H1 (cell line): ENCODE measurements around the gene SCN2A. TPM values are rescaled to one million over a fixed set of nuclear protein-coding genes. Genes with fewer than 3 reads are reported as not detected.

Experiments
- CTCF ChIA-PET: fragments of 300-600 bp; sonication (Branson Sonifier 250); formaldehyde crosslinking; loops from one replicate; lab custom pipeline; 2021; ENCODE audit not compliant: partially characterized antibody; lab: Charles Lee
- POLR2A ChIA-PET: fragments of 300-600 bp; sonication (Branson Sonifier 250); formaldehyde crosslinking; loops from one replicate; lab custom pipeline; 2021; ENCODE audit warnings: inconsistent platforms; ENCODE audit not compliant: partially characterized antibody; lab: Charles Lee
- DNase-seq, 2 experiments: peaks; one replicate each; pipeline versions ENCODE4 v3.0.0 to v3.0.0-alpha.2; 2010 to 2022; ENCODE audit warnings: low spot score in 2 of 2, low read depth in 1 of 2, mixed read lengths in 1 of 2
- FAIRE-seq: peaks from 2 replicates; lab custom pipeline; 2011; peaks lifted over from hg19 to GRCh38; lab: Jason Lieb, UNC
- H2AFZ ChIP-seq: 2 replicates; pipeline ENCODE4 v1.8.1; 2012; ENCODE audit warnings: low read length, inconsistent platforms
- H2AK5ac ChIP-seq: 2 replicates; pipeline ENCODE4 v1.6.1; 2013; ENCODE audit warnings: low read depth, low read length
- H2BK120ac ChIP-seq: replicated peaks from 2 replicates; pipeline ENCODE3; 2013; ENCODE audit warnings: low read depth, low read length, inconsistent platforms
- H2BK12ac ChIP-seq: 2 replicates; pipeline ENCODE4 v1.6.1; 2013; ENCODE audit warnings: low read depth, low read length
- H2BK15ac ChIP-seq: 2 replicates; pipeline ENCODE4 v1.6.1; 2013; ENCODE audit warnings: low read length
- H2BK20ac ChIP-seq: 2 replicates; pipeline ENCODE4 v1.6.1; 2013; ENCODE audit warnings: low read length
- H2BK5ac ChIP-seq: 2 replicates; pipeline ENCODE4 v1.6.1; 2013; ENCODE audit warnings: low read depth, low read length
- H3K14ac ChIP-seq: 2 replicates; pipeline ENCODE4 v1.6.1; 2013; ENCODE audit warnings: inconsistent platforms; ENCODE audit not compliant: insufficient read length
- H3K18ac ChIP-seq: 2 replicates; pipeline ENCODE4 v1.6.1; 2013; ENCODE audit warnings: low read length; ENCODE audit errors: extremely low read depth
- H3K23ac ChIP-seq: 2 replicates; pipeline ENCODE4 v1.6.1; 2013; ENCODE audit warnings: inconsistent platforms; ENCODE audit not compliant: insufficient read length
- H3K23me2 ChIP-seq: 2 replicates; pipeline ENCODE4 v1.6.1; 2013; ENCODE audit warnings: low read depth, low read length
- H3K27ac ChIP-seq: 2 replicates; pipeline ENCODE4 v1.6.1; 2011; ENCODE audit warnings: low read depth, low read length, inconsistent platforms
- H3K27me3 ChIP-seq, 4 experiments: replicated peaks in 1 of 4; 1 replicate in 1 of 4; 2 replicates in 3 of 4; pipeline versions ENCODE4 v1.6.1 to v1.8.1; 2011 to 2013; ENCODE audit warnings: low read length in 3 of 4, mild to moderate bottlenecking in 3 of 4, inconsistent platforms in 2 of 4, mixed read lengths in 2 of 4, moderate library complexity in 1 of 4; ENCODE audit not compliant: control insufficient read depth in 3 of 4, insufficient read depth in 3 of 4; ENCODE audit errors: extremely low read depth in 1 of 4
- H3K36me3 ChIP-seq, 4 experiments: 2 replicates each; pipeline versions ENCODE4 v1.6.1 to v1.8.1; 2011 to 2013; ENCODE audit warnings: mild to moderate bottlenecking in 4 of 4, low read length in 3 of 4, moderate library complexity in 2 of 4, control low read depth in 1 of 4, inconsistent platforms in 1 of 4; ENCODE audit not compliant: insufficient read depth in 4 of 4, control insufficient read depth in 2 of 4
- H3K4ac ChIP-seq: replicated peaks from 2 replicates; pipeline ENCODE3; 2013; ENCODE audit warnings: low read length, low read depth, mixed read lengths, inconsistent platforms; ENCODE audit not compliant: insufficient read length
- H3K4me1 ChIP-seq, 4 experiments: replicated peaks in 1 of 4; 1 replicate in 1 of 4; 2 replicates in 3 of 4; pipeline versions ENCODE4 v1.6.1 to v1.8.1; 2011 to 2013; ENCODE audit warnings: low read length in 3 of 4, inconsistent platforms in 2 of 4, mixed read lengths in 1 of 4; ENCODE audit not compliant: insufficient read depth in 4 of 4, control insufficient read depth in 3 of 4
- H3K4me2 ChIP-seq, 2 experiments: 2 replicates each; pipeline versions ENCODE4 v1.6.1 to v1.8.1; 2011 to 2013; ENCODE audit warnings: low read depth in 2 of 2, low read length in 2 of 2, control low read depth in 1 of 2, inconsistent platforms in 1 of 2, mild to moderate bottlenecking in 1 of 2; ENCODE audit not compliant: insufficient read depth in 1 of 2
- H3K4me3 ChIP-seq, 4 experiments: fragments of 200-600, 300-600 bp in 1 of 4; sonication (generic), shearing (Covaris generic), sonication (Bioruptor Twin) in 1 of 4; 2 replicates each; pipeline versions ENCODE4 v1.5.1 to v1.8.1; 2011 to 2016; ENCODE audit warnings: low read length in 4 of 4, low read depth in 3 of 4, control low read depth in 2 of 4, inconsistent platforms in 2 of 4, mild to moderate bottlenecking in 2 of 4, mixed read lengths in 1 of 4, moderate library complexity in 1 of 4; ENCODE audit not compliant: insufficient read depth in 2 of 4; ENCODE audit errors: extremely low read depth in 1 of 4
- H3K56ac ChIP-seq: replicated peaks from 2 replicates; pipeline ENCODE3; 2013; ENCODE audit warnings: low read depth, mild to moderate bottlenecking, mixed read lengths, low read length, inconsistent platforms; ENCODE audit not compliant: insufficient read length
- H3K79me1 ChIP-seq: 2 replicates; pipeline ENCODE4 v1.6.1; 2013; ENCODE audit warnings: low read depth, low read length, control low read depth
- H3K79me2 ChIP-seq, 2 experiments: 2 replicates each; pipeline versions ENCODE4 v1.6.1 to v1.8.1; 2012 to 2013; ENCODE audit warnings: low read length in 2 of 2, mild to moderate bottlenecking in 2 of 2, inconsistent platforms in 1 of 2; ENCODE audit not compliant: insufficient read depth in 2 of 2, control insufficient read depth in 1 of 2
- H3K9ac ChIP-seq, 4 experiments: replicated peaks in 1 of 4; 1 replicate in 1 of 4; 2 replicates in 3 of 4; pipeline versions ENCODE4 v1.6.1 to v1.8.1; 2011 to 2013; ENCODE audit warnings: low read depth in 3 of 4, low read length in 3 of 4, control low read depth in 2 of 4, mild to moderate bottlenecking in 2 of 4, moderate library complexity in 2 of 4, inconsistent platforms in 1 of 4; ENCODE audit errors: extremely low read depth in 1 of 4
- H3K9me3 ChIP-seq, 2 experiments: 2 replicates each; pipeline versions ENCODE4 v1.6.1 to v1.8.1; 2012 to 2013; ENCODE audit warnings: mild to moderate bottlenecking in 2 of 2, moderate library complexity in 2 of 2, control low read depth in 1 of 2, inconsistent platforms in 1 of 2, low read depth in 1 of 2, low read length in 1 of 2, mixed read lengths in 1 of 2; ENCODE audit not compliant: insufficient read depth in 2 of 2
- H4K20me1 ChIP-seq, 2 experiments: replicated peaks in 1 of 2; 2 replicates each; pipeline versions ENCODE3 to v1.8.1; 2011 to 2013; ENCODE audit warnings: inconsistent platforms in 2 of 2, low read length in 2 of 2, mild to moderate bottlenecking in 1 of 2; ENCODE audit not compliant: insufficient read depth in 2 of 2, control insufficient read depth in 1 of 2
- H4K5ac ChIP-seq: 2 replicates; pipeline ENCODE4 v1.6.1; 2013; ENCODE audit warnings: low read length, low read depth, mixed read lengths, inconsistent platforms; ENCODE audit not compliant: insufficient read length
- H4K8ac ChIP-seq: 2 replicates; pipeline ENCODE4 v1.8.0; 2013; ENCODE audit warnings: mild to moderate bottlenecking, moderate library complexity, low read length, inconsistent platforms; ENCODE audit not compliant: insufficient read depth; ENCODE audit errors: extremely low read depth
- H4K91ac ChIP-seq: replicated peaks from 2 replicates; pipeline ENCODE3; 2013; ENCODE audit warnings: low read length, mixed read lengths, inconsistent platforms; ENCODE audit not compliant: insufficient read length
- CHD1 ChIP-seq: IDR thresholded peaks from 2 replicates; pipeline ENCODE4 v1.6.1; 2012; ENCODE audit warnings: low read depth, low read length, improper control_type of control experiment
- E2F6 ChIP-seq: IDR thresholded peaks from 2 replicates; pipeline ENCODE4 v1.6.1; 2012; ENCODE audit warnings: inconsistent platforms
- JUN ChIP-seq: IDR thresholded peaks from 2 replicates; pipeline ENCODE4 v1.6.1; 2011; ENCODE audit warnings: low read depth, mild to moderate bottlenecking, improper control_type of control experiment, low read length
- NRF1 ChIP-seq: IDR thresholded peaks from 2 replicates; pipeline ENCODE4 v1.6.1; 2011; ENCODE audit warnings: mild to moderate bottlenecking, low read depth, low read length, improper control_type of control experiment
- RAD21 ChIP-seq, 2 experiments: IDR thresholded peaks in 1 of 2; conservative IDR thresholded peaks in 1 of 2; 2 replicates each; pipeline ENCODE4 v1.6.1; 2011; ENCODE audit warnings: low read depth in 2 of 2, low read length in 2 of 2, improper control_type of control experiment in 1 of 2, inconsistent platforms in 1 of 2, mild to moderate bottlenecking in 1 of 2, moderate library complexity in 1 of 2
- SUZ12 ChIP-seq: fragments of 200-600 bp; sonication (generic); IDR thresholded peaks from 2 replicates; pipeline ENCODE4 v1.6.1; 2012; ENCODE audit warnings: mild to moderate bottlenecking, inconsistent platforms, low read length, moderate library complexity, mixed read lengths
- TAF1 ChIP-seq: IDR thresholded peaks from 2 replicates; pipeline ENCODE4 v1.6.1; 2011; ENCODE audit warnings: mild to moderate bottlenecking, low read depth, low read length
- WGBS, 2 experiments: shearing (Covaris generic) in 1 of 2; methylation state at CpG; one replicate each; pipeline versions ENCODE4 v1.1.6 to v1.1.7; 2013 to 2015; ENCODE audit warnings: low lambda C conversion rate in 2 of 2, mixed read lengths in 2 of 2, inconsistent platforms in 1 of 2, low coverage in 1 of 2, missing lambda C conversion rate in 1 of 2; ENCODE audit not compliant: insufficient replicate concordance in 2 of 2, insufficient coverage in 1 of 2, insufficient read length in 1 of 2; ENCODE audit errors: extremely low coverage in 1 of 2, missing lambda C conversion rate in 1 of 2; 5-methylcytosine and 5-hydroxymethylcytosine counted together
- polyA plus RNA-seq, 7 experiments: library from polyadenylated mRNA; depleted of rRNA in 3 of 7; stranded (reverse) in 5 of 7; unstranded in 2 of 7; fragments of >200 nt in 5 of 7; fragments of 200-250 nt in 2 of 7; gene quantifications; 1 replicate in 5 of 7; 2 replicates in 1 of 7; 4 replicates in 1 of 7; pipeline versions ENCODE4 v1.2.1 to v1.2.3, GENCODE V29; 2011 to 2013; ENCODE audit warnings: missing spikeins in 2 of 7, mixed read lengths in 2 of 7
- total RNA-seq: library from RNA; stranded (reverse); fragmentation: NEBNext Ultra II Directional; extraction: Animal tissue kit (Norgen Biotek cat#: 25700); gene quantifications from 2 replicates; pipeline ENCODE4 v1.2.1, GENCODE V29; 2021

The SCN2A gene
- total and polyA plus RNA-seq, 2 of the 8 experiments (the other 6 are each of a cell fraction or from before 2014, with no cell fraction given), result 0.18 to 1.1 TPM

DNA sequence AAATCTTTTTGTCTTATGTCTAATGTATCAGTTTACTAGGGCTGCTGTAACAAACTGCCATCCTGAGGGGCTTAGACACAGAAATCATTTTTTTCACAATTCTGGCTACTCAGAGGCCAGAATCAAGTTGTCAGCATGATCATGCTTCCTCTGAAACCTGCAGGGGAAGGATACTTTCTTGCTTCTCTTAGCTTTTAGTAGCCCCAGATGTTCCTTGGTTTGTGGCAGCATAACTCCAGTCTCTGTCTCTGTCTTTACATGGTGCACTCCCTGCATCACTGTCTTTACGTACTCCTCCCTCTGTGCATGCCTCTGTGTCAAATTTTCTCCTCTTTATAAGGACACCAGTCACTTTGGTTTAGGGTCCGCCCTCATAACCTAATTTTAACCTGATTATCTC, 33.3 kb upstream of the SCN2A start:
- Histone ChIP-seq H3K4me1 (no peaks in the 10 kb centered on the region), H3K9me3 (no peaks in the 10 kb centered on the region), H4K91ac (no peak overlapping the region), H3K4me3 (no peak overlapping the region), H3K4ac (no peak overlapping the region), H2BK20ac (no peak overlapping the region), H3K27ac (no peak overlapping the region), H2AFZ (no peak overlapping the region), H2BK15ac (no peak overlapping the region), H3K23me2 (no peaks in the 10 kb centered on the region), H2AK5ac (no peak overlapping the region), H3K18ac (no peak overlapping the region), H3K36me3 (no peaks in the 10 kb centered on the region), H3K79me2 (no peaks in the 10 kb centered on the region), H3K9ac (no peak overlapping the region; a peak in 1 of 7 replicates), H2BK5ac (no peak overlapping the region), H3K79me1 (no peaks in the 10 kb centered on the region), H2BK120ac (no peak overlapping the region), H3K56ac (no peak overlapping the region), H3K27me3 (no peaks in the 10 kb centered on the region), H4K5ac (no peak overlapping the region), H4K8ac (no peak overlapping the region), H2BK12ac (no peak overlapping the region), H3K4me2 (no peak overlapping the region), H4K20me1 (no peaks in the 10 kb centered on the region), H3K14ac (no peak overlapping the region), H3K23ac (no peak overlapping the region)
- no peak for DNase-seq
- ChIA-PET POLR2A (no interaction called here), CTCF (interaction anchor here (0.6 to 16.5 kb wide), 4 partner anchors 11 to 470 kb away, joined by 3 to 218 read pairs (median 13); partner anchors contain the start of gene SCN2A)
- WGBS, 2 experiments, result 90% methylated on average over 2 of the region's 2 CpGs; no CpG with 5 or more reads in 1 of the 2 experiments
- no peak for FAIRE-seq
- TF ChIP-seq JUN (no peak), SUZ12 (no peak), CHD1 (no peak), E2F6 (no peak), NRF1 (no peak), TAF1 (no peak), RAD21 (IDR thresholded peaks at IDR 0.05 in 1 of 2, conservative IDR thresholded peaks at IDR 0.05 in 1 of 2; ENCODE audit: low read depth in 2 of 2, low read length in 2 of 2) (no peak)
